Endothelial cell of hepatic sinusoid (primary cell): ENCODE data around the gene COX4I2.
"Not testable (repeated sequence)": the region's sequence is repeated elsewhere in the genome, so short reads cannot be mapped to it uniquely, and the experiment has no call there.

Source experiments
- in situ Hi-C: cut with HindIII; loops from 2 replicates; pipeline ENCODE4 v1.10.0; 2017; ENCODE audit warnings: low sequenced_read_pairs

COX4I2 gene

DNA sequence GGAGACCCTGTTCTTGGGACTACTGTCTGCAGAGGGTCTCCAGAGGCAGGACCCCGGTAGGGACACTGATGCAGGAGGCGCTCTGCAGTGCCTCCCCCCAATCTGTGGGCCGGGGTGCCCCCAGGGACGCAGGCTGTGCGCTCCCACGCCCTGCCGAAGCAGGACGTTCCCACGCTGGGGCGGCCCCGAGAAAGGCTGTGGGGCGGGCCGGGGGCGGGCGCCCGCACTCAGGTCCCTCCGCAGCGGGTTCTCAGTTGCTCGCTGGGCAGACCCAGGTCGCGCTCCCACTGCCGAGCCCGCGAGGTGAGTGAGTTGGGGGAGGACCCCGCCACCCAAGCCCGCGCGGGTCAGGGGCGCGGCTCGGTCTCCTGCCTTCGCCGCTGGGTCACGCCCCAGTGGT, at the start of gene COX4I2:
Gene COX4I2, plus strand, starts transcription at position 253 of the 400 bp plus-strand sequence. CDS start 1,106 bp downstream, outside the sequence.
- in situ Hi-C loops: no loop called here

GRCh38 chr20:31590717-31591225, 46.9 kb upstream of the COX4I2 start:
- in situ Hi-C loops: no loop called here

DNA sequence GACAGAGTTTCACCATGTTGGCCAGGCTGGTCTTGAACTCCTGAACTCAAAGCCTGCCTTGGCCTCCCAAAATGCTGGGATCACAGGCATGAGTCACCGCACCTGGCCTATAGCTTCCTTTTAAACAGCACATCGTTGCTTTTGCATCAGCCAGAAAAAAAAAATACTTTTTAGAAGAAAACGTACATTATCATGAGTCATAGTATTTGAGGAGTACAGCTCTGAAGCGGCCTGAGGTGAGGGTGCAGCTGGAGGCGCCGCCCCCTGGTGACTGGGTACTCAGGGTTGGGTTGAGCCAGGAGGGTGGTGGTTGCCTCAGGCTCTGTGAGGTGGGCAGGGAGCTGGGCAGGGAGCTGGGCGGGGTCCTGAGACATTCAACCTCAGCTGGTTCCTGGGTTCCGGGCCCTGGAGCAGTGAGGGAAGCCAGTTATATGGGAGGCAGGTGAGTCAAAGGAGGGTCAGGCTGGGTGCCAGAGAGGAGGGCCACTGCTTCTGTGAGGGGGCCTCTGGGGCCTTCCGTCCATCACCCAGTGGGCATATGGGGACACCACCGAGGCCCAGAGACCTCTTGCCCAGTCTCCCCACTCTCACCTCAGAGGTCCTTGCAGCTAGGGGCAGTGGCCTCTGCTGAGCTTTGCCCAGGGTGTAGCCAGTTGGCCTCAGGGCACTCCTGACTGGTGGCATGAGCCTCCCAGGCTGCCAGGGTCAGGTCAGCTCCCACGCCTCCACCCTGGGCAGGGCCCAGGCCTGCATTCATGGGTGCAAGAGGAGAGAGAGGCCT, 44.3 kb upstream of the COX4I2 start:
- in situ Hi-C loops: no loop called here

DNA sequence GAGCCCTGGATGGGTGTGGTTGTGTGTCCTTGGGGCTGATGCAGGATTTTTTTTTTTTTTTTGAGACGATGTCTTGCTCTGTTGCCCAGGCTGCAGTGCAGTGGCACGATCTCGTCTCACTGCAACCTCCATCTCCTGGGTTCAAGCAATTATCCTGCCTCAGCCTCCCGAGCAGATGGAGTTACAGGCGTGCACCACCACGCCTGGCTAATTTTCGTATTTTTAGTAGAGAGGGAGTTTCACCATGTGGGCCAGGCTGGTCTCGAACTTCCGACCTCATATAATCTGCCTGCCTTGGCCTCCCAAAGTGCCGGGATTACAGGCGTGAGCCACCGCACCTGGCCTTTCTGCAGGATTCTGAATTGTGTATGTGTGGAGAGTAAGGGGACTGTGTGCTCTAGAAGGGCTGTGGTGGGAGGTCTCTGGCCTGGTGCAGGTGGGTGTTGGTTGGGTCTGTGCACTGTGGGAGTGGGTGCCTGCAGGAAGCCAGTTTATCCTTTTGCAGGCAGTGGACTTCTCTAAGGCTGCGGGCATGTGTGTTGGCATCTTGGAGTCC, 43.6 kb upstream of the COX4I2 start:
- in situ Hi-C loops: no loop called here

- in situ Hi-C loops: no loop called here
Observed at GRCh38 chr20:31594558-31595379, 42.9 kb upstream of the COX4I2 start.

DNA sequence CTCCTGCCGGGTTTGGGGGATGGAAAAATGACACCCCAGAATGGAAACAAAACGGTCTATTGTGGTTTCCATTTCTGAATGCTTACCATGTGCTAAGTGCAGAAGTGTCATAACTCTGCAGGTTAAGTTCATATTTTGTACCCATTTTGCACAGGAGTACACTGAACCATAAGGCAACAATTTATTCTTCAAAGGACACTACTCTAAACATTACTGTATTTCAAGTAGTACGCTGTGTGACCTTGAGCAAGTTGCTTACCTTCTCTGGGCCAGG, 42.4 kb upstream of the COX4I2 start:
- in situ Hi-C loops: no loop called here

- in situ Hi-C loops: no loop called here
Observed at GRCh38 chr20:31595654-31596411, 41.9 kb upstream of the COX4I2 start.

DNA sequence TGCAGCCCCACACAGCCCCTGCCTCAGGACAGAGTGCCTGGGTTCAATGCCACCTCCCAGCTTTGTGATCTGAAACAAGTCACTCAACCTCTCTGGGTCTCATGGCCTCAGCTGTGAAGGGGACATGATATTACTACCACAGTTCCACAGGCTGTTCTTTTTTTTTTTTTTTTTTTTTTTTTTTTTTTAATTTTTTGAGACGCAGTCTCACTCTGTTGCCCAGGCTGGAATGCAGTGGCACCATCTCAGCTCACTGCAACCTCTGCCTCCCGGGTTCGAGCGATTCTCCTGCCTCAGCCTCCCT, 41.3 kb upstream of the COX4I2 start:
- in situ Hi-C loops: not testable (repeated sequence)

- in situ Hi-C loops: no loop called here
Observed at GRCh38 chr20:31596831-31597480, 40.8 kb upstream of the COX4I2 start.

DNA sequence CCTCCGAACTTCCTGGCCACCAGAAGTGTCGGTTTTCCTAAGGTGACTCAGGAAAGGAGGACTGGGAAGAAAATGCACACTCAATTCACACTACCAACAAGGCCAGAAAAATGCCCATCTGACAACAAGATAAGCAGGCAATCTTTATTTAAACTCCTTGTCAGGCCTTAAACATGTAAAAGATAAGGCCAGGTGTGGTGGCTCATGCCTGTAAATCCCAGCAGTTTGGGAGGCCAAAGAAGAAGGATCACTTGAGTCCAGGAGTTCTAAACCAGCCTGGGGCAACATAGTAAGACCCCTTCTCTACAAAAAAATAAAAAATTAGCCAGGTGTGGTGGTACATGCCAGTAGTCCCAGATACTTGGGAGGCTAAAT, 40.2 kb upstream of the COX4I2 start:
- in situ Hi-C loops: no loop called here

DNA sequence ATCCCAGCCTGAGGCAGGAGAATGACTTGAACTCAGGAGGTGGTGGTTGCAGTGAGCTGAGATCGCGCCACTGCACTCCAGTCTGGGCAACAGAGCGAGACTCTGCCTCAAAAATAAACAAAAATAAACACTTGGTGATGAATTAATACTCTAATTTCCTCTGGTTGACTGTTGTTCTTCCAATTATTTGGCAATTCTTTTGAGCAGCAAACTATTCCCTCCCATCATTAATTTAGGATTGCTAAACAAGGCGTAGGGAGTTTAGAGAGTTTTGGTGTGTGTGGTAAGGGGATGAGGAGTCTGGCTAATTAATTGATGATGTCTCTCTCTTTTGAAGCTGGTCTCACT, 35.3 kb upstream of the COX4I2 start:
- in situ Hi-C loops: no loop called here

DNA sequence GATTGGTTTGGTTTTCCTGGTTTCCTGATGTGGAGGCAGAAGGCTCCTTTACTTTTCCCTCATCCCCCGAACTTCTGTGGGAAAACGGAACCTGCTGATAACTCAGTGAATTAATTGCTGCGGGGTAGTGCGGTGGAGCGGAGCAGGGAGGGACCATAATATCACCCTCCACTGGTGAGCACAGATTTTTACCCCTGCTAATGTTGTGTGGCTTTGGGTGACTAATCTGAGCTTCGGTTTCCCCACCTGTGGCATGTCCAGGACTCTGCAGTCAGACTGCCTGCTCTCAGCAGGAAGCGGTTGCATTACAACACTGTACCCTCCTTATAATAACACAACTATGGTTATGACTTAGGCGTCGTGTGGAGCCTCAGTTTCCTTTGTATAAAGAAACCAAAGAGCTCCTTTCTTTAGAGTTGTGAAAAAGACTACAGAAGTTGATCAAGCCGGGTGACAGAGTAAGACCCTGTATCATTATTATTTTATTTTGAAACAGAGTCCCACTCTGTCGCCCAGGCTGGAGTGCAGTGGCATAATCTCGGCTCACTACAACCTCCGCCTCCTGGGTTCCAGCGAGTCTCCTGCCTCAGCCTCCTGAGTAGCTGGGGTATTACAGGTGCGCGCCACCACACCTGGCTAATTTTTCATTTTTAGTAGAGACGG, 34.8 kb upstream of the COX4I2 start:
- in situ Hi-C loops: no loop called here

- in situ Hi-C loops: no loop called here
Observed at GRCh38 chr20:31603822-31604566, 33.7 kb upstream of the COX4I2 start.

- in situ Hi-C loops: no loop called here
Observed at GRCh38 chr20:31604567-31605030, 33.1 kb upstream of the COX4I2 start.

DNA sequence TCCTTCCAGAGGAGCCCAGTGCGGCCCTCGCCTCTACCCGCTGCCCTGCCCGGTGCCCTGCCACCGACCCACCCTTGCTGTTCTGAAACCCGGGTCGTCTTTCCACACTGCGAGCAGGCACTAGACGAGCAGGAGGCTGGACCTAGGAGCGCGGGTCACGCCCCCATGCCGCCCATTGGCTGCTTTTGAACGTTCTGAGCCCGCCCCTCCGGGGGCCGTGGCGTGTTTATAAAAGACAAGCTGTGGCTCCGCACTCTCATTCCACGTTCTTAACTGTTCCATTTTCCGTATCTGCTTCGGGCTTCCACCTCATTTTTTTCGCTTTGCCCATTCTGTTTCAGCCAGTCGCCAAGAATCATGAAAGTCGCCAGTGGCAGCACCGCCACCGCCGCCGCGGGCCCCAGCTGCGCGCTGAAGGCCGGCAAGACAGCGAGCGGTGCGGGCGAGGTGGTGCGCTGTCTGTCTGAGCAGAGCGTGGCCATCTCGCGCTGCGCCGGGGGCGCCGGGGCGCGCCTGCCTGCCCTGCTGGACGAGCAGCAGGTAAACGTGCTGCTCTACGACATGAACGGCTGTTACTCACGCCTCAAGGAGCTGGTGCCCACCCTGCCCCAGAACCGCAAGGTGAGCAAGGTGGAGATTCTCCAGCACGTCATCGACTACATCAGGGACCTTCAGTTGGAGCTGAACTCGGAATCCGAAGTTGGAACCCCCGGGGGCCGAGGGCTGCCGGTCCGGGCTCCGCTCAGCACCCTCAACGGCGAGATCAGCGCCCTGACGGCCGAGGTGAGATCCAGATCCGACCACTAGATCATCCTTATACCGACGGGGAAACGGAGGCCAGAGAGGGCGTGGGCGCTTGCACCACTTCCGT, 32.4 kb upstream of the COX4I2 start, which contains the start of gene ID1:
Gene ID1, plus strand, starts transcription at position 259 of the 871 bp plus-strand sequence. Its CDS starts 99 bp downstream, at position 358.
- in situ Hi-C loops: no loop called here

DNA sequence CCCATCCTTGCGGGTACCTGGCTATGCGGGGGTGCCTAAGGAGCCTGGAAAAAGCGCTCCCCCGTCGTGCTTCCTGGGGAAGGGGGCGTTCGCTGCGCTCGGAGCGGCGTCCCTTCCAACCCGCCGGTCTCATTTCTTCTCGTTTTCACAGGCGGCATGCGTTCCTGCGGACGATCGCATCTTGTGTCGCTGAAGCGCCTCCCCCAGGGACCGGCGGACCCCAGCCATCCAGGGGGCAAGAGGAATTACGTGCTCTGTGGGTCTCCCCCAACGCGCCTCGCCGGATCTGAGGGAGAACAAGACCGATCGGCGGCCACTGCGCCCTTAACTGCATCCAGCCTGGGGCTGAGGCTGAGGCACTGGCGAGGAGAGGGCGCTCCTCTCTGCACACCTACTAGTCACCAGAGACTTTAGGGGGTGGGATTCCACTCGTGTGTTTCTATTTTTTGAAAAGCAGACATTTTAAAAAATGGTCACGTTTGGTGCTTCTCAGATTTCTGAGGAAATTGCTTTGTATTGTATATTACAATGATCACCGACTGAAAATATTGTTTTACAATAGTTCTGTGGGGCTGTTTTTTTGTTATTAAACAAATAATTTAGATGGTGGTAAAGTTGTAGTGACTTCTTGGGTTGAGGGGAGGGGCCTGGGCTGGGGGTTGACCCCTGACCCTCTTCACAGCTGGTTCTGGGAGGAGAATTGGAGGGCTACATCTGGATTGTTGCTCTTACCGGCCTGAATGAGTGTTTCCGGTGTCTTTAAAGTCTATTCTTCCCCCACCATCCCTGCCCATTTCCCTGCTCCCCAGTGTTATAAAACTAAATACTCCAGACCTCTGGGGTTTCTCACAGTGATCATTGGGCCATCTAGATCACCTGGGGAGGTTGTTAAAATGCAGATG, 31.6 kb upstream of the COX4I2 start:
- in situ Hi-C loops: no loop called here

DNA sequence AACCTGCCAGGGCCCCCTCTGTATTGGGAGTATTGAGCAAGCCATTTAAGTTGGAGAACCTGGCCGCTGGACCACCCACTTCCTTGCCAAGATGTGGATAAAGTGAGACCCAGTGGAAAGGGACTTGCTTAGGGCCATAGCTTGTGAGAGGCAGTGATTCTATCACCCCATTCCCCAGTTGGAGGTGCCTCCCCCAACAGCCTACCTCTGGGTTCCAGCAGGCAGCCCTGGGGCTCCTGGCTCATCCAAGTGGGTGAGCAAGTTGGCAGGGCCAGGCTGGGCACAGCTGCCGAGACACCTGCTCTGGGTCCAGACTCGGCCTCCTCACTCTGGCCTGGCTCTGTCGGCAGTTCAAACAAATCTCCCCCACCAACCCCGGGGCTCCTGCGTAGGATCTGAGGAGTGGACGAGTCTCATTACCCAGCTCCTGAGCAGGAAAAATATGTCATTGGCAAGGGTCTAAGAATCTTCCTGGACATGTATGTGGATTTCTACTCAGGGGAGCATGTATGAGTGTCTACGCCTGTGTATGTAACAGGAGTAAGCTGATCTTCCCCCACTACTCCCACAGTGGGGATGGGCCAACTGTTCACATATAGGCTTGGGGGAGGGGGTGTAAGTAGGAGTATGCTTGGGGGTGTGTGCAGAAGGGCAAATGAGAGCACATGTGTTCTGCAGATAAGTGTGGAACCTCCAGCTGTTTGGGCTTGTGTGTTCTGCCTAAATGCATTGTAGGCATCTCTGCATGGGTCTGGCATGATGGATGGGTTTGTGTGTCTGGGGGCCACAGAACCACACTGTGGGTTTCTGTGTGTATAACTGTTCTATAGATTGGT, 30.7 kb upstream of the COX4I2 start:
- in situ Hi-C loops: no loop called here
